ENCODE results near the gene CCM2L.

CCM2L gene

DNA sequence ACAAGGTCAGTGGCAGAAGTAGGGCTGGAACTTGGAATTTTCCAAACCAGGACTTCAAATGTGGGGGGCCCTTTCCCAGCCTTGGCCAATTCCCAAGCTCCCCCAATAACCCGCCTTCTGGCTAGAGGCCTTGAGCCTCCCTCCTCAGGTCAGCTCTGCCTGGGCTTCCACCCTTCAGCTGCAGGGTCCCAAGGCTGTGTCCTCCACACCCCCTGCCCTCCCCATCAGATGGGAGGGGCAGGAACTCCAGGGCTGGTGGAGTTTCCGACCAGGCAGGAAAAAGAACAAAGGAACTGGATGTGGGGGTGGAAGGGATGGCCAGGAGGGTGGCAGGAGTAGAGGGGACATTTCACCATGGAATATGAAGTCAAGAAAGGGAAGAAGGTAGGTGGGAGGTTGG is at the start of gene CCM2L:
TSS of gene CCM2L (plus strand) at position 338 of the 400 bp plus-strand sequence. CDS start at position 355, 17 bp downstream.
- no peak for TF ChIP-seq ZNF274 (IDR thresholded peaks at IDR 0.05; ENCODE audit: low read depth, low read length)
- no peak within 1 kb of the TSS for H3K4me3 ChIP-seq (ENCODE audit: low read length)

DNA sequence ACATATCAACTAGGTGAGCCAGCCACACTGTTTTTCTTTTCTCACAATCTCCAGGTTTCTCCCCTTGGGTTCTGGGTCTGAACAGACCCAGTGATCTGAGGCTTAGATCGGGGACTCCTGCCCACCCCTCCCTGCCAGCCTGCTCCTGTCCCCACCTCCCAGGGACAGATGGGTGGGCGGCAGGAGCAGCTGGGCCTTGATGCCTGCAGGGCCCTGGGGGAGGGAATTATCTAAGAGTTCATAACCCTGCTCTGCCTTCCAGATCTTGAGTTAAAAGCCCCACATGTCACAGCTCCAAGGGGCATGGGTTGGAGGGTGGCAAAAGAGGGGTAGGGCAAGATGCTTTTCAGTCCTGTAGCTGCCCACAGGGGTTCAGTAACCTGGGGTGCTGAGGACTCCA is 47.5 kb upstream of the CCM2L start:
- no peak for TF ChIP-seq ZNF274 (IDR thresholded peaks at IDR 0.05; ENCODE audit: low read depth, low read length)
- no peak overlapping the region for H3K4me3 ChIP-seq (ENCODE audit: low read length)

DNA sequence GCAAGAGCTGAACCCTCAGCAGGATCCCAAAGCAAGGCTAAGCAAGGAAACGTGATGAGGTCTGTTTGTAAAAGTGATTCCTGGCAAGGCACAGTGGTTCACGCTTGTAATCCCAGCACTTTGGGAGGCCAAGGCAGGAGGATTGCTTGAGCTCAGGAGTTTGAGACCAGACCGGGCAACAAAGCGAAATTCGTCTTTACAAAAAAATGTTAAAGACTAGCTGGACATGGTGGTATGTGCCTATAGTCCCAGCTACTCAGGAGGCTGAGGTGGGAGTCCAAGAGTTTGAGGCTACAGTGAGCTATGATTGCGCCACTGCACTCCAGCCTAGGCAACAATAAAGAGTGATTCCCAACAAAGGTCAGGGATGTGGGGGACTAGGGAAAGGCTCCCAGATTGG is 46.3 kb upstream of the CCM2L start:
- TF ChIP-seq ZNF274 (IDR thresholded peaks at IDR 0.05; ENCODE audit: low read depth, low read length) = no peak
- H3K4me3 ChIP-seq (ENCODE audit: low read length) = no peak overlapping the region

DNA sequence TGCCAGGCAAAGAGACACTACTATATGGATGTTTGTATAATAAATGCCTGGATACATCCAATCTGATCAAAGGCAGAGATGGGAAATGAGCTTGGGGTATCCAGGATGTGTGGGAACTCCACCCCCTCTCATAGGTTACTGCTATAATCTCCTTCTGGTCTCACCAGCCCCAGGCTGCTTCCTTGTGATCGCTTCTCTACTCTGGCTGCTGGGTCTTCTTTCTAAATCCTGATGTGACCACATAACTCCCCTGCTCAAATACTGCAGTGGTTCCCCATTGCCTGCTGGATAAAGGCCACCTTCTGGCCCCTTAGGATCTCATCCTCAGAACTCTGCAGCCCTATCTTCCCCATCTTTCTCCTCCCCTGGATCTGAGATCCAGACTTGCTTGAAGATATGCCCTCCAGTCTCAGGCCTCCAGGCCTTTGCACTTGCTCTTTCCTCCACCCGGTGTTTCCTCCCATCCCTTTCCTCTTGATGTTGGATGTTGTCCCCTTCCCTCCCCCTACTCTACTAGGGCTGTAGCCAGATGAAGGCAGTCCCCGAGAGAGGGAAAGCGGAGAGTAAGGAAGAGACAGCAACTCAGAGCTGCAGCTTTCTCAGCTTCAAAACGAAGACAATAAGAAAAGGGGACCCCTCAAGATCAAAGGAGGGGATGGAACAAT is 43.1 kb upstream of the CCM2L start:
- TF ChIP-seq ZNF274 (IDR thresholded peaks at IDR 0.05; ENCODE audit: low read depth, low read length) = no peak
- no peak overlapping the region for H3K4me3 ChIP-seq (ENCODE audit: low read length)

DNA sequence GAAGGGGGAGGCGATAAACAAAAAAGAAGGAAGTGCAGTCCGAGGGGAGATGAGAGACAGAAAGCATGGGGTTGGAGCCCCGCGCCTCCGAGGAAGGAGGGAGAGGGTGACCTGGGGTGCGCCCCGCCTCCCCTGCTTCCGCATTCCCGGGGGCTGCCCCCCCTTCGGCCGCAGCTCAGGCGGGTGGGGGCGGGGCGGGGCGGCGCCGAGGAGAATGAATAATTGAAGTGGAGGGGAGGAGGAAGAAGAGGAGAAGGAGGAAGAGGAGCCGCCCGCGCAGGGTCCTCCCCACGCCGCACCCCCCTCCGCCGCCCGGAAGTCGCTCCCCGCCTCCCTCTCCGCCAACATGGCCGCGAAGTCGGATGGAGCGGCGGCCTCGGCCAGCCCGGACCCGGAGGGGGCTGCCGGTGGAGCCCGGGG is 42.4 kb upstream of the CCM2L start, which contains the start of gene XKR7:
TSS of gene XKR7 (plus strand) at position 322 of the 420 bp plus-strand sequence. CDS start at position 347, 25 bp downstream.
- H3K4me3 ChIP-seq (ENCODE audit: low read length) = no peak within 1 kb of the TSS
- TF ChIP-seq ZNF274 (IDR thresholded peaks at IDR 0.05; ENCODE audit: low read depth, low read length) = no peak

DNA sequence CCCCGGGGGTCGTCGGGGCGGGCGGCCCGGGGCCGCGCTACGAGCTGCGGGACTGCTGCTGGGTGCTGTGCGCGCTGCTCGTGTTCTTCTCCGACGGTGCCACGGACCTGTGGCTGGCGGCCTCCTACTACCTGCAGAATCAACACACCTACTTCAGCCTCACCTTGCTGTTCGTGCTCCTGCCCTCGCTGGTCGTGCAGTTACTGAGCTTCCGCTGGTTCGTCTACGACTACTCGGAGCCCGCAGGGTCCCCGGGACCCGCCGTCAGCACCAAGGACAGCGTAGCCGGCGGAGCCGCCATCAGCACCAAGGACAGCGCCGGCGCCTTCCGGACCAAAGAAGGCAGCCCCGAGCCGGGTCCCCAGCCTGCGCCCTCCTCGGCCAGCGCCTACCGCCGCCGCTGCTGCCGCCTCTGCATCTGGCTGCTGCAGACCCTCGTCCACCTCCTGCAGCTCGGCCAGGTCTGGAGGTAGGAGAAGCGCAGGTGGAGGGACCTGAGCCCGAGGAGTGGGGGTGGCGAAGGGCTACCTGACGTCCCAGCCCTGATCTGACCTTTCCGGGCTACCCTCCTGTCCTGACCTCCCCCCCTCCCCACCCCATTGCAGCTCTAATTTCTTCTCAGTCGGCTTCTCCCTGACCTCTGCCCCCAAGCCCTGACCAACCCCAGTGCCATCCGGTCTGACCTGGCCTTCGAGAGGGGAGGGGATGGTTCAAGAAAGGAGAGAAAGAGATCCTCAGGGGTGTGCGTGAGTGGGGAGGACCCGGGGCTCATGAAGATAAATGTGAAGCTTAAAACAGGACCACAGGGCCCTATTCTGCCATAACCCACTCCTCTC is 41.7 kb upstream of the CCM2L start:
- H3K4me3 ChIP-seq (ENCODE audit: low read length) = no peak overlapping the region
- no peak for TF ChIP-seq ZNF274 (IDR thresholded peaks at IDR 0.05; ENCODE audit: low read depth, low read length)

DNA sequence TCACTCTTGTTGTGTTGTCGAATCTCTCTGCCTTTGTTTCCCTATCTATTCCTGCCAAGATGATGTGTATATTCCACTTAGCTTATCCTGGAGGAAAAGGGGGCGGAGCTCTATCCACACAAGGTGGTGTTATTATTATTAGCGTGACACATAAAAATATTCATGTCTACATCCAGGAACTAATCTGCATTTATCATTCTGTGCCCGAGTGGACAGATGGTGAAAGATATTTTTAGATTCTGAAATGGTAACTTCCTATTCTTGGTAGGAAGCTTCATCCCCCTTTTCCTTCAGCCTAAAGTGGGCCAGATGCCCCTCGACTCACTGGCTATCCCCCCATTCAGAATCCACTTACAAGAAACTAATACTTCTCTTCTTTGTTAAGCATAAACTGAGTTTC is 40.2 kb upstream of the CCM2L start:
- H3K4me3 ChIP-seq (ENCODE audit: low read length) = no peak overlapping the region
- TF ChIP-seq ZNF274 (IDR thresholded peaks at IDR 0.05; ENCODE audit: low read depth, low read length) = no peak

DNA sequence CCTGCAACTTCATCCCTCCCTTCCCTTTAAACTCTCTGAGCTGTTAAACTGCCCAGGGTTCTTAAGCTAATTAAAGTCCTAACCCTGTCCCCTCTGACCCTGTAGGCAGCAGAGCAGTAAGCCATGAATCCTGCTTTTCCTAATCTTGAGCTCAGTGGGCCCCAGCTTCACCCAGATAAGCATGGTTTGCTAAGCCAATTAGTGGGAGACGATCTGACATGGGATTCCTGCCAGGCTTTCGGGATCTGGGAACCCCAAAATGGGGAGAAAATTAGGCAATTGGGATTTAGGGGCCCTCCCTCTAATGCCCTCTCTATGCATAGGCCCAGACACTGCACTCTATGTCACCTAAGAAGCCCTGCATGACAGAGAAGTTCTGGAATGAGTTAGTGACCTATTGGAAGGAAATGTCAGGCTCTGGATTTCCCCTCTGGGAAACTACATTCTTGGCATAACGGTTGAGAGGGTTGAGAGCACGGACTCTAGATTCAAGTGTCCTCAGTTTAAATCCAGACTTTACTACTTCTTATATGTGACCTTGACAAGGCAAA is 37.7 kb upstream of the CCM2L start:
- no peak overlapping the region for H3K4me3 ChIP-seq (ENCODE audit: low read length)
- TF ChIP-seq ZNF274 (IDR thresholded peaks at IDR 0.05; ENCODE audit: low read depth, low read length) = no peak

DNA sequence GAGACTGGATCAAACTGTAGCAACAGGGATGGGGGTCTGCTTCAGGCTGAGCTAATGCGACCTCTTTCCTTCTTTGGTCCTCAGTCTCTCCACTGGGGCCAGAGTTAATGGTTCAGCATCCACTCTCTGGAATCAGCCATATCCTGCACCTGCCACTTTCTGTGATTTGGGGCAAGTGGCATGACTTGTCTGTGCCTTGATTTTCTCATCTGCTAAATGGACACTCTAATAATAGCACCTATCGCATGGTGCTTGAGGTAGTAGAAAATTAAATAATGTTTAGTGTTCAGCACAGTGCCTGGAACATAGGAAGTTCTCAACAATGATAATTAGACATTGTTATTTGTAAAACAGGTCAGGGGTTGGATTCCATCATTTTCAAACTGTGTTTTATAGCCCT is 35.9 kb upstream of the CCM2L start:
- H3K4me3 ChIP-seq (ENCODE audit: low read length) = no peak overlapping the region
- no peak for TF ChIP-seq ZNF274 (IDR thresholded peaks at IDR 0.05; ENCODE audit: low read depth, low read length)

DNA sequence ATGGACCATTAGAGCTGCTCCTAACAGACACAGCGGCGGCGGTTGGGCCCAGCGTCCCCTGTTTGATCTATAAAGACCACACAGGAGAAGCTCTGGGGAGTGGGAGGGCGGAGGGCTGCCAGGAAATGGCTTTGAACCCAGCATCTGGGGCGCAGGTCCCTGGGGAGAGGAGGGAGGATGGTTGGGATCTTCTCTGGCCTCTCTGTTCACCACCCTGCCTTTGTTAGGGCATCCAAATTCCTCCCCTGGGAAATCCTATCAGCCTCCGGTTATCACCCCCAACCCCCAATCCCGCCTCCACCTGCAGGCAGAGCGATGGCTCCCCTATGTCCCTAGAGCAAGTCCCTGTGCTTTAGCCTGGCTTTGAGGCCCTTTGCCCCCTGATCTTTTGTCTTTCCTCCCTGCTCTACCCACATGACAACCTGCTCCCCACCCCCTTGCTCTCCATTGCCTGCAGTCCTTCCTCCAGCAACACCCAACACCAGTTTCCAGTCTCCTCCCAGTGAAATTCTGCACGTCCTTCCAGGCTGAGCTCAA is 35.2 kb upstream of the CCM2L start:
- TF ChIP-seq ZNF274 (IDR thresholded peaks at IDR 0.05; ENCODE audit: low read depth, low read length) = no peak
- H3K4me3 ChIP-seq (ENCODE audit: low read length) = no peak overlapping the region

DNA sequence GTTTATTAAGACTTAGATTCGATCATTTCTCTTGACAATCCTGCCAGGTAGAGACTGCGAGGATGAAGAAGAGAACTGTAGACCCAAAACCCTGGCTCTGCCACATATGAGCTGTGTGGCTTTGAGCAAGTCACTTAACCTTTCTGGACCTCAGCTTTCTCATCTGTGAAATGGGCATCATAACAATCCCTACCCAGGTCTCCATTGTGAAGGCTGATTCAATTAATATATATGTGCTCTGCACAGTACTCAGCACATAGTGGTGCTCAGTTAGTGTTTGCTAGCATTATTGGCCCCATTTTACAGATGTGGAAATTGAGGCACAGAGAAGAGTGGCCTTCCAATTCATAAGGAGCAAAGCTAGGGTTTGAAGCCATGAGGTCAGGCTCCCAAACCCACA is 34.4 kb upstream of the CCM2L start:
- TF ChIP-seq ZNF274 (IDR thresholded peaks at IDR 0.05; ENCODE audit: low read depth, low read length) = no peak
- no peak overlapping the region for H3K4me3 ChIP-seq (ENCODE audit: low read length)

DNA sequence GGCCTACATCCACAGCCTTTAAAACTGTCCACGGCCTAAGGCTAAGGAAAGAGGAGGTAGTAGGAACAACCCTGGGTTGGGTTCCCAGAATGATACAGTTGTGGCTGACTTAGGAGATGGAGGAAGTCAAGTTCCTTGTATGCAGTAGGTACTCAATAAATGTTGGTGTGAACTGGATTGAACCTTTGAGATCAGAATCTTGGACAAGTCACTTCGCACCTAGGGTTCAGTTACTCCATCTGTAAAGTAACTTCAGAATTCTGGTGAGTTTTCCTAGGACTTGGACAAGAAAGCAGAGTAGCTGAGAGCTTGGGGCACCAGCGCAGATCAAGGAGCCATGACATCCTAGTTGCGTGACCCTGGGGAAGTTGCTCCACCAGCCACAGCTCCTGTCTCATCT is 33.2 kb upstream of the CCM2L start:
- H3K4me3 ChIP-seq (ENCODE audit: low read length) = no peak overlapping the region
- no peak for TF ChIP-seq ZNF274 (IDR thresholded peaks at IDR 0.05; ENCODE audit: low read depth, low read length)

DNA sequence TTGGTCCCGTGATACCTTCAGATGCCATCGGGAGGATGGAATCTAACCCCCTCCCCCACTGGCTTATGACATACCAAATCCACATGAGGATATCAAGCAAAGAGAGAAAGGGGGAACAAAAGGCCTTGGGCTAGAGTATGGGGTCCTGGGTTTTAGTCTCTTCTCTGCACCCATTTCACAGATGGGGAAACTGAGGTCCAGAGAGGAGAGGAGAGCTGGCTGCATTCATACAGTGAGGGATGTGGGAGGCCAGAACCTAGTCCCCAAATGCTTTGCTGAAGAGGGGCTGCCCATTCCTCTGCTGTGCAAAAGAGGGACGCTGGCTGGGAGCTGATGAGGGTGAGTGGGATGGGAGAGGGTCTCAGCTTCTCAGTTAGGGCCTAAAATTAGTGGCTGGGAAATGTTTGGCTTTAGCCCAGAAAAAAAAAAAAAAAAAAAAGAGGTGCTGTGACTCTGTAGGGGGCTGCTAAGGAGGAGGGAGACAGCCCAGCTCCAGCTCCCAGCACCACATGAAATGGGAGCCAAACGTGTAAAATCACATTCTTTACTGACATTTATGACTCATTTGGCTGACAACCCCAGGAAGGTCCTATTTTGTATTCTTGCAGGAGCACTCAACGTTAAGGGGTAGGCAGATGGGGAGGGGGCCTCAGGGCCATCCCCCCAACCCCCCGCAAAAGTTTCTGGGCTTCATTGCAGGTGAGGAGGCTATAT is 30.4 kb upstream of the CCM2L start:
- no peak for TF ChIP-seq ZNF274 (IDR thresholded peaks at IDR 0.05; ENCODE audit: low read depth, low read length)

DNA sequence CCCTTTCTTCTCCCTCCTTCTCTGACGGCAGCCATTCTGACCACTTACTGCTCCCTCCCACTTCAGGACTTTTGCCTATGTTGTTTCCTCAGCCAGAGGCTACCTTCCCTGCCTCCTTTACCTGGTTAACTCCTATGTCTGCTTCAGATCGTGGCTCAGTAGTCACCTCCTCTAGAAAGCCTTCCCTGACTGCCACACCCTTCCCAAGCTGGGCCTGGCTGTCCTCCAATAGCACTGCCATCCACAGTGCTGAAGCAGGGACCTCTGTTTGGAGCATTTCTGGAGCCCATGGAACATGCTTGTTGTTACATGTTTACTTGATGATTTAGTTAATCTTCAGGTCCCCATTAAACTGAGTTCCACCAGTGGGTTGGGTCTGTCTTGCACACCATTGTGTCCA is 28.5 kb upstream of the CCM2L start:
- TF ChIP-seq ZNF274 (IDR thresholded peaks at IDR 0.05; ENCODE audit: low read depth, low read length) = no peak

More for the DNA sequence above, 30.4 kb upstream of the CCM2L start:
- H3K4me3 ChIP-seq (ENCODE audit: low read length) = no peak overlapping the region

More for the DNA sequence above, 28.5 kb upstream of the CCM2L start:
- no peak overlapping the region for H3K4me3 ChIP-seq (ENCODE audit: low read length)
